ENCODE data around the gene IL1RN. TPM values are rescaled to one million over a fixed set of nuclear protein-coding genes. Genes with fewer than 3 reads are reported as not detected.

The IL1RN gene
- polyA plus RNA-seq, 1 donor from 2014 or later: not detected

DNA sequence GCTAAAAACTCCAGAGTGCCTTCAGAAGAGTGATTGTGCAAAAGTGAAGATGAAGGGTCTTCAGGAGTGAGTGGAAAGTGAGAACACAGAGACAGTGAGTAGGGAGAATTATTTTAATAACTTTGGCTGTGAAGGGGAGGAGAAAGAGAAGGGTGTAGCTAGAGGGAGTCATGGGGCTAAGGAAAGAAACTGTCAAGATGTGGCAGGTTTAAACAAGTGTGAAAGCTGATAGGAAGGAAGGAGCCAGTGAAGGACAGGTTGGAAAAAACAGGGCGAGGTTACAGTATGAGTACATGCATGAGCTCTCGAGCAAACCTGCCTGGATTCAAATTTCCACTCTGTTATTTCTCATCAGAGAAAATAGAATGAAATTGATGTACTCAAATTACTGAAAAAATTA lies 41.9 kb upstream of the IL1RN start:
- TF ChIP-seq, protein P1, sequence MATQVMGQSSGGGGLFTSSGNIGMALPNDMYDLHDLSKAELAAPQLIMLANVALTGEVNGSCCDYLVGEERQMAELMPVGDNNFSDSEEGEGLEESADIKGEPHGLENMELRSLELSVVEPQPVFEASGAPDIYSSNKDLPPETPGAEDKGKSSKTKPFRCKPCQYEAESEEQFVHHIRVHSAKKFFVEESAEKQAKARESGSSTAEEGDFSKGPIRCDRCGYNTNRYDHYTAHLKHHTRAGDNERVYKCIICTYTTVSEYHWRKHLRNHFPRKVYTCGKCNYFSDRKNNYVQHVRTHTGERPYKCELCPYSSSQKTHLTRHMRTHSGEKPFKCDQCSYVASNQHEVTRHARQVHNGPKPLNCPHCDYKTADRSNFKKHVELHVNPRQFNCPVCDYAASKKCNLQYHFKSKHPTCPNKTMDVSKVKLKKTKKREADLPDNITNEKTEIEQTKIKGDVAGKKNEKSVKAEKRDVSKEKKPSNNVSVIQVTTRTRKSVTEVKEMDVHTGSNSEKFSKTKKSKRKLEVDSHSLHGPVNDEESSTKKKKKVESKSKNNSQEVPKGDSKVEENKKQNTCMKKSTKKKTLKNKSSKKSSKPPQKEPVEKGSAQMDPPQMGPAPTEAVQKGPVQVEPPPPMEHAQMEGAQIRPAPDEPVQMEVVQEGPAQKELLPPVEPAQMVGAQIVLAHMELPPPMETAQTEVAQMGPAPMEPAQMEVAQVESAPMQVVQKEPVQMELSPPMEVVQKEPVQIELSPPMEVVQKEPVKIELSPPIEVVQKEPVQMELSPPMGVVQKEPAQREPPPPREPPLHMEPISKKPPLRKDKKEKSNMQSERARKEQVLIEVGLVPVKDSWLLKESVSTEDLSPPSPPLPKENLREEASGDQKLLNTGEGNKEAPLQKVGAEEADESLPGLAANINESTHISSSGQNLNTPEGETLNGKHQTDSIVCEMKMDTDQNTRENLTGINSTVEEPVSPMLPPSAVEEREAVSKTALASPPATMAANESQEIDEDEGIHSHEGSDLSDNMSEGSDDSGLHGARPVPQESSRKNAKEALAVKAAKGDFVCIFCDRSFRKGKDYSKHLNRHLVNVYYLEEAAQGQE (IDR thresholded peaks at IDR 0.05; ENCODE audit: borderline replicate concordance): no peak
- TF ChIP-seq SMC3 (conservative IDR thresholded peaks at IDR 0.05; ENCODE audit: poor library complexity) (no peak), TAF1 (IDR thresholded peaks at IDR 0.05; ENCODE audit: low read depth) (no peak), MXI1 (conservative IDR thresholded peaks at IDR 0.05; ENCODE audit: poor library complexity, severe bottlenecking) (no peak), POLR2AphosphoS5 (IDR thresholded peaks at IDR 0.05) (no peak), EP300 (conservative IDR thresholded peaks at IDR 0.05; ENCODE audit: poor library complexity, severe bottlenecking) (no peak), EZH2 (IDR thresholded peaks at IDR 0.05; ENCODE audit: borderline replicate concordance, insufficient read depth, low read length, poor library complexity, severe bottlenecking) (no peak), RAD21 (conservative IDR thresholded peaks at IDR 0.05) (no peak)
- TF ChIP-seq, protein P2, sequence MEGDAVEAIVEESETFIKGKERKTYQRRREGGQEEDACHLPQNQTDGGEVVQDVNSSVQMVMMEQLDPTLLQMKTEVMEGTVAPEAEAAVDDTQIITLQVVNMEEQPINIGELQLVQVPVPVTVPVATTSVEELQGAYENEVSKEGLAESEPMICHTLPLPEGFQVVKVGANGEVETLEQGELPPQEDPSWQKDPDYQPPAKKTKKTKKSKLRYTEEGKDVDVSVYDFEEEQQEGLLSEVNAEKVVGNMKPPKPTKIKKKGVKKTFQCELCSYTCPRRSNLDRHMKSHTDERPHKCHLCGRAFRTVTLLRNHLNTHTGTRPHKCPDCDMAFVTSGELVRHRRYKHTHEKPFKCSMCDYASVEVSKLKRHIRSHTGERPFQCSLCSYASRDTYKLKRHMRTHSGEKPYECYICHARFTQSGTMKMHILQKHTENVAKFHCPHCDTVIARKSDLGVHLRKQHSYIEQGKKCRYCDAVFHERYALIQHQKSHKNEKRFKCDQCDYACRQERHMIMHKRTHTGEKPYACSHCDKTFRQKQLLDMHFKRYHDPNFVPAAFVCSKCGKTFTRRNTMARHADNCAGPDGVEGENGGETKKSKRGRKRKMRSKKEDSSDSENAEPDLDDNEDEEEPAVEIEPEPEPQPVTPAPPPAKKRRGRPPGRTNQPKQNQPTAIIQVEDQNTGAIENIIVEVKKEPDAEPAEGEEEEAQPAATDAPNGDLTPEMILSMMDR (IDR thresholded peaks at IDR 0.05; ENCODE audit: poor library complexity, severe bottlenecking): no peak

DNA sequence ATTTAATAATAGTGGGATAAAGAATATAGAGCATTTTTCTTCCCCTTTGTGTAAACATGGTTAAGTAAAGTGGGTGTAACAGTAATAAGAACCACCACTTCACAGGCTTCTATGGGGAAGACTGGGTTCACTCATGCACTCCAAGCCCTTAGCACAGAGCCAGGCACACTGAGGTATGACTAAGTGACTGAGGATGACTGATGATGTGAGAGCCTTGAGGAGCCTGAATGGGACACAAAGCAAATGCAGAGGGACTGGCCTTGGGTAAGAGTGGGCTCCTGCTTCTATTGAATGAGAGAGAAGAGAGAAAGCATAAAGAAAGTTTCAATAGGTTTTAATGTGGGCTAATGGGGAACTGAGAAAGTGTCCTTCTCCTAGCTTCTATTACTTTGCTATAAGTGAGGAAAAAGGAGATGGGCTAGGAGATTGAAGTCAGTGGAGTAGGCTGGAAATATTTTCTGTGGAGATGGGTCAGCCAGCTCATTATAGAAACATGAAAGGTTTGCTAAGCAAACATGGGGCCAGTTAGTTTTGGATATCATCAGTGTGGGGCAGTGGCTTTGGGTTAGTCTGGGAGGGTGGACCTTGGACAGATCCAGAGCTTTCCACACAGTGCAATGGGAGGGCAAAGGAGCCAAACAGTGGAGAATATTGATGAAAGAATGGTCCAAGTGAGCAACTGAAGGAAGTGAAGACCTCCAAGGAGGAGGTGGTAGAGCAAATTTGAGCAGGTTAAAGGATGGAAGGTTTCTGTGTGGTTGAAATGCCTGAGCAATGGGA lies 39.0 kb upstream of the IL1RN start:
- no peaks in the 10 kb centered on the region for H3K27me3 ChIP-seq (ENCODE audit: insufficient read depth, low read depth, low read length)
- no peaks in the 10 kb centered on the region for H3K36me3 ChIP-seq (ENCODE audit: insufficient read depth, low read length)
- no peaks in the 10 kb centered on the region for H3K79me2 ChIP-seq (replicated peaks; ENCODE audit: insufficient read depth, low read length)
- no peaks in the 10 kb centered on the region for H3K9me2 ChIP-seq (ENCODE audit: insufficient read depth, low read length)
- no peak overlapping the region for H3K9ac ChIP-seq (ENCODE audit: low read length)
- H3F3A ChIP-seq (ENCODE audit: insufficient read depth, low read length, poor library complexity, severe bottlenecking): no peaks in the 10 kb centered on the region
- H2AFZ ChIP-seq (ENCODE audit: low read depth, low read length): no peak overlapping the region
- H4K20me1 ChIP-seq (ENCODE audit: insufficient read depth): no peaks in the 10 kb centered on the region
- no peaks in the 10 kb centered on the region for H3K9me3 ChIP-seq (ENCODE audit: low read length)
- TF ChIP-seq, protein P1 (IDR thresholded peaks at IDR 0.05; ENCODE audit: borderline replicate concordance): no peak
- TF ChIP-seq EZH2 (IDR thresholded peaks at IDR 0.05; ENCODE audit: borderline replicate concordance, insufficient read depth, low read length, poor library complexity, severe bottlenecking): no peak
- TF ChIP-seq SMC3 (conservative IDR thresholded peaks at IDR 0.05; ENCODE audit: poor library complexity): no peak
- no peak for TF ChIP-seq POLR2AphosphoS5 (IDR thresholded peaks at IDR 0.05)
- TF ChIP-seq, protein P2 (IDR thresholded peaks at IDR 0.05; ENCODE audit: poor library complexity, severe bottlenecking): no peak
- no peak for TF ChIP-seq MXI1 (conservative IDR thresholded peaks at IDR 0.05; ENCODE audit: poor library complexity, severe bottlenecking)
- no peak for TF ChIP-seq TAF1 (IDR thresholded peaks at IDR 0.05; ENCODE audit: low read depth)
- no peak for TF ChIP-seq EP300 (conservative IDR thresholded peaks at IDR 0.05; ENCODE audit: poor library complexity, severe bottlenecking)
- TF ChIP-seq RAD21 (conservative IDR thresholded peaks at IDR 0.05): no peak
- H3K27ac ChIP-seq (ENCODE audit: low read length): no peak overlapping the region
- no peak overlapping the region for H3K4me2 ChIP-seq (ENCODE audit: low read length)
- no peak overlapping the region for H3K4me3 ChIP-seq (ENCODE audit: low read length)

More for the DNA sequence above, 41.9 kb upstream of the IL1RN start:
- no peaks in the 10 kb centered on the region for H3F3A ChIP-seq (ENCODE audit: insufficient read depth, low read length, poor library complexity, severe bottlenecking)
- H3K4me3 ChIP-seq (ENCODE audit: low read length): no peak overlapping the region
- H3K9me2 ChIP-seq (ENCODE audit: insufficient read depth, low read length): no peaks in the 10 kb centered on the region
- no peak overlapping the region for H3K9ac ChIP-seq (ENCODE audit: low read length)
- H3K79me2 ChIP-seq (replicated peaks; ENCODE audit: insufficient read depth, low read length): no peaks in the 10 kb centered on the region
- no peaks in the 10 kb centered on the region for H4K20me1 ChIP-seq (ENCODE audit: insufficient read depth)
- no peaks in the 10 kb centered on the region for H3K9me3 ChIP-seq (ENCODE audit: low read length)
- H2AFZ ChIP-seq (ENCODE audit: low read depth, low read length): no peak overlapping the region
- no peak overlapping the region for H3K4me2 ChIP-seq (ENCODE audit: low read length)
- no peak overlapping the region for H3K27ac ChIP-seq (ENCODE audit: low read length)
- H3K27me3 ChIP-seq (ENCODE audit: insufficient read depth, low read depth, low read length): no peaks in the 10 kb centered on the region
- H3K36me3 ChIP-seq (ENCODE audit: insufficient read depth, low read length): no peaks in the 10 kb centered on the region

Measured in neural cell (in vitro differentiated cells).